OCI-LY3 (cell line): ENCODE results near the gene ALDH5A1.

ENCODE experiments used
- H2AFZ ChIP-seq: fragments of 200-600, 300-600 bp; shearing (Covaris generic); 2 replicates; pipeline ENCODE4 v1.6.0; 2014; ENCODE audit warnings: antibody characterized with exemption, low read depth, low read length
- H3K27ac ChIP-seq: fragments of 200-600, 300-600 bp; sonication (generic); 2 replicates; pipeline ENCODE4 v1.5.1; 2014; ENCODE audit warnings: mild to moderate bottlenecking, low read length, moderate library complexity, mixed read lengths
- H3K27me3 ChIP-seq: fragments of 200-600, 300-600 bp; sonication (generic); 2 replicates; pipeline ENCODE4 v1.6.1; 2014; ENCODE audit warnings: low read depth, low read length, mixed read lengths
- H3K36me3 ChIP-seq: fragments of 200-600, 300-600 bp; sonication (generic); replicated peaks from 2 replicates; pipeline ENCODE3; 2014; ENCODE audit warnings: low read depth, low read length, mixed read lengths
- H3K4me1 ChIP-seq: fragments of 300-600, 200-600 bp; sonication (generic); 2 replicates; pipeline ENCODE4 v1.6.1; 2014; ENCODE audit warnings: low read length, mixed read lengths
- H3K4me2 ChIP-seq: fragments of 200-600, 300-600 bp; sonication (generic); 2 replicates; pipeline ENCODE4 v1.6.1; 2014; ENCODE audit warnings: low read length, mixed read lengths
- H3K4me3 ChIP-seq: fragments of 300-600, 200-600 bp; sonication (generic); 2 replicates; pipeline ENCODE4 v1.5.1; 2014; ENCODE audit warnings: antibody characterized with exemption, mild to moderate bottlenecking, low read length, moderate library complexity
- H3K79me2 ChIP-seq: fragments of 300-600, 200-600 bp; shearing (Covaris generic); 2 replicates; pipeline ENCODE4 v1.6.1; 2014; ENCODE audit warnings: mild to moderate bottlenecking, low read length, mixed read lengths
- H3K9ac ChIP-seq: fragments of 300-600, 200-600 bp; shearing (Covaris generic); 2 replicates; pipeline ENCODE4 v1.6.0; 2014; ENCODE audit warnings: mild to moderate bottlenecking, low read length, moderate library complexity
- H3K9me3 ChIP-seq: fragments of 200-600, 300-600 bp; shearing (Covaris generic); 2 replicates; pipeline ENCODE4 v1.6.1; 2014; ENCODE audit warnings: low read length, mixed read lengths; ENCODE audit not compliant: insufficient read depth
- H4K20me1 ChIP-seq: fragments of 200-600, 300-600 bp; sonication (generic); 2 replicates; pipeline ENCODE4 v1.6.1; 2016; ENCODE audit warnings: low read length, mixed read lengths; ENCODE audit not compliant: insufficient read depth
- EZH2phosphoT487 ChIP-seq: fragments of 200-600 bp; shearing (Covaris generic); IDR thresholded peaks from 2 replicates; pipeline ENCODE4 v1.6.1; 2018; ENCODE audit warnings: antibody characterized with exemption, mixed run types, low read depth
- TF ChIP-seq, protein P1 (sequence below): fragments of 200-600, 300-600 bp; sonication (generic); IDR thresholded peaks from 2 replicates; pipeline ENCODE4 v1.5.1; 2014; ENCODE audit warnings: antibody characterized with exemption, low read length, low read depth

ALDH5A1 gene

GRCh38 chr6:24539416-24539815 is 44.6 kb downstream of the ALDH5A1 start:
- H3K27me3 ChIP-seq = no peaks in the 10 kb centered on the region
- no peak overlapping the region for H2AFZ ChIP-seq
- H3K4me2 ChIP-seq = no peak overlapping the region
- H3K4me1 ChIP-seq = no peaks in the 10 kb centered on the region
- H3K27ac ChIP-seq = no peak overlapping the region
- no peaks in the 10 kb centered on the region for H3K36me3 ChIP-seq
- H4K20me1 ChIP-seq = no peaks in the 10 kb centered on the region
- no peak overlapping the region for H3K4me3 ChIP-seq
- H3K9ac ChIP-seq = no peak overlapping the region
- no peaks in the 10 kb centered on the region for H3K9me3 ChIP-seq
- no peak for TF ChIP-seq EZH2phosphoT487
- no peaks in the 10 kb centered on the region for H3K79me2 ChIP-seq

GRCh38 chr6:24540197-24540596 is 45.4 kb downstream of the ALDH5A1 start:
- TF ChIP-seq EZH2phosphoT487 = no peak
- TF ChIP-seq, protein P1, sequence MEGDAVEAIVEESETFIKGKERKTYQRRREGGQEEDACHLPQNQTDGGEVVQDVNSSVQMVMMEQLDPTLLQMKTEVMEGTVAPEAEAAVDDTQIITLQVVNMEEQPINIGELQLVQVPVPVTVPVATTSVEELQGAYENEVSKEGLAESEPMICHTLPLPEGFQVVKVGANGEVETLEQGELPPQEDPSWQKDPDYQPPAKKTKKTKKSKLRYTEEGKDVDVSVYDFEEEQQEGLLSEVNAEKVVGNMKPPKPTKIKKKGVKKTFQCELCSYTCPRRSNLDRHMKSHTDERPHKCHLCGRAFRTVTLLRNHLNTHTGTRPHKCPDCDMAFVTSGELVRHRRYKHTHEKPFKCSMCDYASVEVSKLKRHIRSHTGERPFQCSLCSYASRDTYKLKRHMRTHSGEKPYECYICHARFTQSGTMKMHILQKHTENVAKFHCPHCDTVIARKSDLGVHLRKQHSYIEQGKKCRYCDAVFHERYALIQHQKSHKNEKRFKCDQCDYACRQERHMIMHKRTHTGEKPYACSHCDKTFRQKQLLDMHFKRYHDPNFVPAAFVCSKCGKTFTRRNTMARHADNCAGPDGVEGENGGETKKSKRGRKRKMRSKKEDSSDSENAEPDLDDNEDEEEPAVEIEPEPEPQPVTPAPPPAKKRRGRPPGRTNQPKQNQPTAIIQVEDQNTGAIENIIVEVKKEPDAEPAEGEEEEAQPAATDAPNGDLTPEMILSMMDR = no peak
- Histone ChIP-seq H4K20me1 (no peaks in the 10 kb centered on the region), H3K36me3 (no peaks in the 10 kb centered on the region), H3K27me3 (no peaks in the 10 kb centered on the region), H3K9ac (no peak overlapping the region), H3K79me2 (no peaks in the 10 kb centered on the region), H3K4me3 (no peak overlapping the region), H3K4me1 (no peaks in the 10 kb centered on the region), H3K27ac (no peak overlapping the region), H3K9me3 (no peaks in the 10 kb centered on the region), H2AFZ (no peak overlapping the region), H3K4me2 (no peak overlapping the region)

GRCh38 chr6:24543683-24544082 is 48.9 kb downstream of the ALDH5A1 start:
- H3K9ac ChIP-seq = no peak overlapping the region
- no peaks in the 10 kb centered on the region for H3K9me3 ChIP-seq
- H3K27ac ChIP-seq = no peak overlapping the region
- no peaks in the 10 kb centered on the region for H3K79me2 ChIP-seq
- no peak overlapping the region for H3K4me3 ChIP-seq
- no peaks in the 10 kb centered on the region for H4K20me1 ChIP-seq
- H2AFZ ChIP-seq = no peak overlapping the region
- no peak overlapping the region for H3K4me2 ChIP-seq
- TF ChIP-seq EZH2phosphoT487 = no peak
- TF ChIP-seq, protein P1 = no peak
- H3K27me3 ChIP-seq = no peaks in the 10 kb centered on the region
- no peaks in the 10 kb centered on the region for H3K36me3 ChIP-seq
- peaks cover 7% of the 10 kb centered on the region; the same call in 1 of the 2 replicates for H3K4me1 ChIP-seq

GRCh38 chr6:24545183-24545582 is 50.4 kb downstream of the ALDH5A1 start:
- no peaks in the 10 kb centered on the region for H3K27me3 ChIP-seq
- TF ChIP-seq, protein P1 = no peak
- TF ChIP-seq EZH2phosphoT487 = no peak
- no peaks in the 10 kb centered on the region for H3K36me3 ChIP-seq
- H2AFZ ChIP-seq = no peak overlapping the region
- H3K4me1 ChIP-seq = peaks cover 7% of the 10 kb centered on the region; the same call in 1 of the 2 replicates
- no peak overlapping the region for H3K27ac ChIP-seq
- H3K79me2 ChIP-seq = no peaks in the 10 kb centered on the region
- no peak overlapping the region for H3K4me2 ChIP-seq
- no peaks in the 10 kb centered on the region for H3K9me3 ChIP-seq
- no peaks in the 10 kb centered on the region for H4K20me1 ChIP-seq
- H3K9ac ChIP-seq = no peak overlapping the region
- no peak overlapping the region for H3K4me3 ChIP-seq

GRCh38 chr6:24545691-24546090 is 50.9 kb downstream of the ALDH5A1 start:
- no peak for TF ChIP-seq EZH2phosphoT487
- TF ChIP-seq, protein P1 = no peak
- H3K9me3 ChIP-seq = no peaks in the 10 kb centered on the region
- peaks cover 7% of the 10 kb centered on the region; the same call in 1 of the 2 replicates for H3K4me1 ChIP-seq

More at GRCh38 chr6:24545691-24546090, 50.9 kb downstream of the ALDH5A1 start:
- no peaks in the 10 kb centered on the region for H3K36me3 ChIP-seq
- no peak overlapping the region for H2AFZ ChIP-seq
- H3K27me3 ChIP-seq = no peaks in the 10 kb centered on the region
- no peaks in the 10 kb centered on the region for H4K20me1 ChIP-seq
- H3K4me2 ChIP-seq = no peak overlapping the region
- no peak overlapping the region for H3K27ac ChIP-seq
- no peak overlapping the region for H3K9ac ChIP-seq
- no peak overlapping the region for H3K4me3 ChIP-seq
- no peaks in the 10 kb centered on the region for H3K79me2 ChIP-seq
